Cardiac fibroblast (primary cell): ENCODE data around the gene DPYD.

Source experiments
- DNase-seq, 2 donors: peaks; one replicate each; pipeline versions ENCODE4 v3.0.0 to v3.0.0-alpha.2; 2010; ENCODE audit warnings: low read depth in 2 of 2
- H3K4me3 ChIP-seq, 2 donors: replicated peaks in 1 of 2; 1 replicate in 1 of 2; 2 replicates in 1 of 2; pipeline ENCODE4 v1.5.1; 2011; ENCODE audit warnings: low read depth in 2 of 2, low read length in 2 of 2, mild to moderate bottlenecking in 2 of 2, moderate library complexity in 1 of 2
- TF ChIP-seq, protein P1 (sequence below): IDR thresholded peaks from one replicate; pipeline ENCODE4 v1.5.1; 2011; ENCODE audit warnings: low read depth, mild to moderate bottlenecking, low read length, inconsistent platforms

The DPYD gene

DNA sequence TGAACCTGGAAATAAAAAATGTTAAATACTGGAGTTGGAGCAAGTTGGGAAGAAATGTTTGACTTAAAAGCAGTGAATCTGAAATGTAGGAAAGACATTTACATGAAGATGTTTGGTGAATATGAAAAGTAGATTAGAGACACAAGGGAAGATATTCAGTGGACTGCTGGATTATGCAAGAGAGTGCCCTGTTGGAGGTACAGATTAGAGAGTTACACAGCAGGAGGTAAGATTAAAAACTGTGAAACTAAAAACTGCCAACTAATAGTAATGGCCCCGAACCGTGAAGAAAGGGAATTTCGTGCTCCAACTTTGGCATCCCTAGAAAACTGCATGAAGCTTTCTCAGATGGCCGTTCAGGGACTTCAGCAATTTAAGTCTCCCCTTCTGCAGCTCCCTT, 375.4 kb downstream of the DPYD start:
- DNase-seq: no peak
- TF ChIP-seq, protein P1, sequence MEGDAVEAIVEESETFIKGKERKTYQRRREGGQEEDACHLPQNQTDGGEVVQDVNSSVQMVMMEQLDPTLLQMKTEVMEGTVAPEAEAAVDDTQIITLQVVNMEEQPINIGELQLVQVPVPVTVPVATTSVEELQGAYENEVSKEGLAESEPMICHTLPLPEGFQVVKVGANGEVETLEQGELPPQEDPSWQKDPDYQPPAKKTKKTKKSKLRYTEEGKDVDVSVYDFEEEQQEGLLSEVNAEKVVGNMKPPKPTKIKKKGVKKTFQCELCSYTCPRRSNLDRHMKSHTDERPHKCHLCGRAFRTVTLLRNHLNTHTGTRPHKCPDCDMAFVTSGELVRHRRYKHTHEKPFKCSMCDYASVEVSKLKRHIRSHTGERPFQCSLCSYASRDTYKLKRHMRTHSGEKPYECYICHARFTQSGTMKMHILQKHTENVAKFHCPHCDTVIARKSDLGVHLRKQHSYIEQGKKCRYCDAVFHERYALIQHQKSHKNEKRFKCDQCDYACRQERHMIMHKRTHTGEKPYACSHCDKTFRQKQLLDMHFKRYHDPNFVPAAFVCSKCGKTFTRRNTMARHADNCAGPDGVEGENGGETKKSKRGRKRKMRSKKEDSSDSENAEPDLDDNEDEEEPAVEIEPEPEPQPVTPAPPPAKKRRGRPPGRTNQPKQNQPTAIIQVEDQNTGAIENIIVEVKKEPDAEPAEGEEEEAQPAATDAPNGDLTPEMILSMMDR: no peak
- no peak overlapping the region for H3K4me3 ChIP-seq

DNA sequence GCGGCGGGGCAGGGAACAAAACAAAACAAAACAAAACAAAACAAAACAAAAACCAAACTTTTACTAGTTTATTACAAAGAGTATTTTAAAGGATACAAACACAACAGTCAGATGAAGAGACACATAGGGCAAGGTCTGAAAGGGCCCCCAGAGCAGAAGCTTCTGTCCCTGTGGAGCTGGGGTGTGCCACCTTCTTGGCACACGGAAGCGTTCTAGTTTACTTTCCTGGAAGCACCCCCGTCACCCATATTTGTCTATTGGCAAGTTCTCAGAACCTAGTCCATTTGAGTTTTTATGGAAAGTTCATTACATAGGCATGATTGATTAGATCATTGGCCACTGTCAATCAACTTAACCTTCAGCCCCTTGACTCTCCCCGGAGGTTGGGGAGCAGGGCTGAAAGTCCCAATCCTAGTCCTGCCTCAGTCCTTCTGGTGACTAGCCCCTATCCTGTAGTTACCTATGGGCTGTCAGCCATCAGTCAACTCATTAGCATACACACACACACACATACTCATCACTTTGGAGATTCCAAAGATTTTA, 380.4 kb downstream of the DPYD start:
- DNase-seq: no peak
- TF ChIP-seq, protein P1: no peak
- no peak overlapping the region for H3K4me3 ChIP-seq

DNA sequence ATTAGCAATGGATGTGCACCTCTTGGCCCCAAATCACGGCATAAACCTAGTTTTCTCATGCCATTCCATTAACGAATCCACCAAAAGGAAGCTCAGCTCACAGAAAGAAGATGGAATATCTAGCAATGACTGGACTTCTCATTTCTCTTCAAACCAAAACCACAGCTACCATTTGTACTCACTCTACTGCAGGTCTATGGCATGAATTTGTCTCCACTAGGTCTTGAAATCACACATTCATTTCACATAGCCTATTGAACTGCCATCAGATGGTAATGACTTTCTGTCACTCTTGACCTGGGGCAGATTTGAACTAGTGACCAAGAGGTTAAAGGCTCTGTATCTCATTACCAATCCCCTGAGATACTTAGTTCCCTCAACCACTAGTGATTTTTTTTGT, 382.7 kb downstream of the DPYD start:
- H3K4me3 ChIP-seq: no peak overlapping the region
- DNase-seq: no peak
- TF ChIP-seq, protein P1: no peak

DNA sequence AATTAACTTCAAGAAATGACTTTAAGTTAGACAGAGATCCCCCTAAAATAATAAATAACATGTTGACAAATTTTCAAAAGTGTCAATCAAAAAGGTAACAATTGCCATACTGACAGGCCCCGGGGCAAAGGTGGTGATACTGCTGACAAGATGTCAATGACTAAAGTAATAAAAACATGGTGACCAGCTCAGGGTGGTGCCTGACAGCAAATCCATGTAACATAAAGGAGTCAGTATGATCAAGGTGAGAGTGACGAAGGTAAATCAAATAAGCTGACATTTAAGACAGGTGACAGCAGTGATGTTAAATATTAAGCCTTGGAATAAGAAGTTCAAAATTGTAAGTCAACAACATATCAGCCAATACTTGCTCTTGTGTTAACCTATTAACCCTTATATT, 387.5 kb downstream of the DPYD start:
- H3K4me3 ChIP-seq: no peak overlapping the region
- TF ChIP-seq, protein P1: no peak
- no peak for DNase-seq

DNA sequence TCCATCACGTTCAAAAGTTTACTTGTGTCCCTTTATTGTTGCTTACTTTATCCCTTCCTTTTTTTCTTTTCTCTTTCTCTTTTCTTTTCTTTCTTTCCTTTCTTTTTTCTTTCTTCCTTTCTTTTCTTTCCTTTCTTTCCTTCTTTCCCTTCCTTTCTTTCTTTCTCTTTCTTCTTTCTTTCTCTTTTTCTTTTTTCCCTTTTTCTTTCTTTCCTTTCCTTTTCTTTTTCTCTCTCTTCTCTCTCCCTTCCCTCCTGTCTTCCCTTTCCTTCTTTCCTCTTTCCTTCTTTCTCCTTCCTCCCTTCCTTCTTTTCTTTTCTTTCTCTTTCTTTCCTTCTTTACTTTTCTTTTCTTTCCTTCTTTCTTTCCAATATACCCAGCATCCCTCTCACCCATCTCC, 391.2 kb downstream of the DPYD start:
- TF ChIP-seq, protein P1: no peak
- DNase-seq: no peak
- H3K4me3 ChIP-seq: no peak overlapping the region

DNA sequence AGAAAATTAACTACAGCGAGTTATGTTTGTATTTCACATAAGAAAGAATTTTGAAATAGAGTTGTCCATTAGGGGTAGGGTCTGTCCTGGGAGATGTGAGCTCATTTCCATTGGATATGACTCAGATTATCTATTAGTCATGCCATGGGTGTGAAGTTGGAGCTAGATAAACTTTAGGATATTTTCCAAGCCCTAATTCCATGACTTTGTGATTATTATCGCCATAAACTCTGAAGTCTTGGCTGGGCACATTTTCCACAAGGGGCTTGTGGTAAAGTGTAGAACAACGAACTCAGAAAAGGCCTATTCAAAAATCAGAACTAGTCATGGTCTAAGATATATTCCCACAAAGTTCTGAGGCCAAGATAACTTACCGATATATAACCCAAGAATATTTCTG, 396.6 kb downstream of the DPYD start:
- peak in 1 of 2 donors; percentile 20 for DNase-seq
- TF ChIP-seq, protein P1: no peak
- H3K4me3 ChIP-seq: no peak overlapping the region

DNA sequence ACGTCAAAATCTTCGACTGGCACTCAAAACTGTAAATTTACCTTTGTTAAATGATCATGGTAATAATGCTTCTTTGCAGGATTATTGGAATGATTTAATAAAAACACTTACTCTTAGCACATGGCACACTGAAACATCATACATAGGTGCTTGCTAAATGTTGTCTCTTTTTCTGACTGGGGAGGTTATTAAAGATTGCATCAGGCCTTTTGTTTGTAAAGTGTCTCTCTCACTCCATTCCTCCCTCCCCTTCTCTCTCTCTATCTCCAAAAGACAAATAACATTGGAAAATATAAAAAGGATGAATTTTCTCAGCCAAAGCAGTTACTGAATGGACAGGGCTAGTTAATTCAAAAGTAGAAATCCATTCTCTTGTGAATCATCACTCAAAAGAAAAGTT, 404.2 kb downstream of the DPYD start:
- no peak overlapping the region for H3K4me3 ChIP-seq
- DNase-seq: no peak
- TF ChIP-seq, protein P1: no peak
